Mammary epithelial cell (primary cell): Measurements from ENCODE around the gene OR4K17.

Source experiments
- CTCF ChIP-seq, 2 donors: IDR thresholded peaks in 1 of 2; conservative IDR thresholded peaks in 1 of 2; 2 replicates each; pipeline ENCODE4 v1.5.1; 2011 to 2012; ENCODE audit warnings: inconsistent platforms in 2 of 2, low read length in 2 of 2, mild to moderate bottlenecking in 2 of 2, control low read depth in 1 of 2, low read depth in 1 of 2; ENCODE audit not compliant: insufficient read depth in 1 of 2; ENCODE audit errors: extremely low read depth in 1 of 2
- EZH2 ChIP-seq: IDR thresholded peaks from 2 replicates; pipeline ENCODE4 v1.6.1; 2012; ENCODE audit warnings: low read length, inconsistent platforms, borderline replicate concordance

GRCh38 chr14:20116748-20117147 lies 6.2 kb downstream of the OR4K17 start:
- no peak for TF ChIP-seq EZH2
- TF ChIP-seq CTCF (conservative IDR thresholded peaks at IDR 0.05 in 1 of 2, IDR thresholded peaks at IDR 0.05 in 1 of 2; ENCODE audit: extremely low read depth in 1 of 2, insufficient read depth in 1 of 2, low read depth in 1 of 2, low read length in 2 of 2), result no peak
